CD4-positive, alpha-beta T cell (primary cell): ENCODE results near the gene DOCK4. TPM values are rescaled to one million over a fixed set of nuclear protein-coding genes. Genes with fewer than 3 reads are reported as not detected.

ENCODE experiments used
- ATAC-seq: fragments of 200-7000 bp; cut with Tn5 transposase; one replicate; pipeline ENCODE4 v1.10.0; 2022; ENCODE audit warnings: mild to moderate bottlenecking; ENCODE audit not compliant: poor library complexity
- CTCF ChIA-PET: fragments of 350-600 bp; sonication (Branson Sonifier 250); formaldehyde crosslinking; loops from one replicate; lab custom pipeline; 2021; ENCODE audit warnings: antibody characterized with exemption, inconsistent platforms; lab: Charles Lee
- POLR2A ChIA-PET: fragments of 350-600 bp; sonication (Branson Sonifier 250); formaldehyde crosslinking; loops from one replicate; lab custom pipeline; 2021; ENCODE audit warnings: antibody characterized with exemption, inconsistent platforms; lab: Charles Lee
- DNase-seq, 14 experiments: peaks; one replicate each; pipeline ENCODE4 v3.0.0-alpha.2; 2013 to 2020; ENCODE audit warnings: mixed read lengths in 2 of 14
- H3K27ac ChIP-seq, 2 donors: one replicate each; pipeline versions ENCODE4 v1.5.1 to v1.7.0; 2013; ENCODE audit warnings: low read length in 2 of 2, low read depth in 1 of 2, mild to moderate bottlenecking in 1 of 2
- H3K27me3 ChIP-seq, 2 experiments: 1 replicate in 1 of 2; 2 replicates in 1 of 2; pipeline versions ENCODE4 v1.6.1 to v1.7.0; 2013; ENCODE audit warnings: low read length in 2 of 2, control low read depth in 1 of 2, mild to moderate bottlenecking in 1 of 2, moderate library complexity in 1 of 2; ENCODE audit not compliant: insufficient read depth in 2 of 2, control insufficient read depth in 1 of 2
- H3K36me3 ChIP-seq: one replicate; pipeline ENCODE4 v1.6.1; 2013; ENCODE audit warnings: low read length, control low read depth; ENCODE audit not compliant: insufficient read depth
- H3K4me1 ChIP-seq: one replicate; pipeline ENCODE4 v1.6.1; 2013; ENCODE audit warnings: low read length, control low read depth; ENCODE audit not compliant: insufficient read depth
- H3K4me3 ChIP-seq: one replicate; pipeline ENCODE4 v1.5.1; 2013; ENCODE audit warnings: mild to moderate bottlenecking, low read length, moderate library complexity
- H3K9me3 ChIP-seq, 2 experiments: 1 replicate in 1 of 2; 2 replicates in 1 of 2; pipeline versions ENCODE4 v1.6.1 to v1.7.0; 2013; ENCODE audit warnings: low read length in 2 of 2, mild to moderate bottlenecking in 2 of 2, control low read depth in 1 of 2, moderate library complexity in 1 of 2; ENCODE audit not compliant: control insufficient read depth in 1 of 2, insufficient read depth in 1 of 2
- H3K27ac Mint-ChIP-seq: one replicate; pipeline ENCODE4 v1.8.0; 2020; ENCODE audit warnings: mixed read lengths
- H3K27me3 Mint-ChIP-seq: one replicate; pipeline ENCODE4 v1.8.0; 2021; ENCODE audit warnings: mixed read lengths
- H3K36me3 Mint-ChIP-seq: one replicate; pipeline ENCODE4 v1.8.0; 2021; ENCODE audit warnings: low read depth, mixed read lengths
- H3K4me1 Mint-ChIP-seq: one replicate; pipeline ENCODE4 v1.8.0; 2021; ENCODE audit warnings: low read depth, mixed read lengths
- H3K4me3 Mint-ChIP-seq: one replicate; pipeline ENCODE4 v1.8.0; 2020; ENCODE audit warnings: mild to moderate bottlenecking, mixed read lengths
- H3K9me3 Mint-ChIP-seq: one replicate; pipeline ENCODE4 v1.8.0; 2020; ENCODE audit warnings: mixed read lengths
- CTCF ChIP-seq: fragments of 200-600 bp; IDR thresholded peaks from one replicate; pipeline ENCODE4 v1.8.0; 2022; ENCODE audit warnings: antibody characterized with exemption, mild to moderate bottlenecking
- intact Hi-C, 2 experiments: fragments of 100-400 bp; cut with DNase I in 1 of 2; cut with micrococcal nuclease in 1 of 2; formaldehyde crosslinking; loops; one replicate each; pipeline versions ENCODE4 v1.15.1 to v1.9.0; 2023 to 2025; cut with DNase I, micrococcal nuclease
- total RNA-seq, 174 experiments: library from RNA in 2 of 174; stranded (reverse) in 2 of 174; gene quantifications; one replicate each; pipeline ENCODE4 v1.2.3 and lab custom pipeline; 2021 to 2026

Gene DOCK4
- total RNA-seq, 2 experiments from 2014 or later = 0.31 to 0.38 TPM

DNA sequence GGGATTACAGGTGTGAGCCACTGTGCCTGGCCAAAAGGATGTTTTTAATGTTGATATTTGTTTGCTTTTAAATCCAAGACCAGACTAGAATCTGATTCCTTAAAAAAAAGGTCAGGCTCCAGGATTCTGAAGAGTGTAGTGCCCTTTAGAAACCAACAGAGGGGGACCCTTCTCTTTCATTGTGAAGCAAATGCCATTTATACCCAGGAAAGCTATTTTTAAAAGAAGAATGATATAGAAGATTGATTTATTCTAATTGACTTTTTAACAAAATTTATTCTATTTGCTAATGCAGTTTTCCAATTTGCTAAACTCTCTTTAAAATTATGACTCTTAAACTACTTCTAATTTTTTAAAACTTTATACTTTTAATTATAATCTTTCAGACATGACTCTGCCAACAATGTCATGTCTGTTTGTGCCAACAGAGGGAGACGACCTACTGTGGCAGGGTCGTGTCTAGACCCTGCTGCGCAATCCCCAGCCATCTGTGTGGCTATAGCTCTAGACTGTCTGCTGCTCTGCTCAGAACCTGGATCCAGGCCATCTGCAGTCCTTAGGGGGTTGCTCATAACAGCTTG lies 442.9 kb downstream of the DOCK4 start:
- TF ChIP-seq CTCF = peak; percentile 15
- intact Hi-C loops = loop anchor here in 1 of 2 experiments (5.0 kb wide), 1 partner anchor 654 kb away; no protein-coding TSS in a partner anchor
- CTCF ChIA-PET = no interaction called here
- H3K9me3 Mint-ChIP-seq = no peaks in the 10 kb centered on the region
- H3K4me3 ChIP-seq = no peak overlapping the region
- no peak overlapping the region for H3K27ac ChIP-seq
- H3K27me3 ChIP-seq = no peaks in the 10 kb centered on the region
- H3K36me3 ChIP-seq = no peaks in the 10 kb centered on the region
- no peaks in the 10 kb centered on the region for H3K36me3 Mint-ChIP-seq
- no peaks in the 10 kb centered on the region for H3K27me3 Mint-ChIP-seq
- DNase-seq (peak in 2 of 14 experiments; percentile 3 to 13), ATAC-seq (no peak)
- no peak overlapping the region for H3K27ac Mint-ChIP-seq
- POLR2A ChIA-PET = no interaction called here
- no peak overlapping the region for H3K4me3 Mint-ChIP-seq
- no peaks in the 10 kb centered on the region for H3K4me1 Mint-ChIP-seq
- H3K4me1 ChIP-seq = no peaks in the 10 kb centered on the region
- H3K9me3 ChIP-seq = no peaks in the 10 kb centered on the region

DNA sequence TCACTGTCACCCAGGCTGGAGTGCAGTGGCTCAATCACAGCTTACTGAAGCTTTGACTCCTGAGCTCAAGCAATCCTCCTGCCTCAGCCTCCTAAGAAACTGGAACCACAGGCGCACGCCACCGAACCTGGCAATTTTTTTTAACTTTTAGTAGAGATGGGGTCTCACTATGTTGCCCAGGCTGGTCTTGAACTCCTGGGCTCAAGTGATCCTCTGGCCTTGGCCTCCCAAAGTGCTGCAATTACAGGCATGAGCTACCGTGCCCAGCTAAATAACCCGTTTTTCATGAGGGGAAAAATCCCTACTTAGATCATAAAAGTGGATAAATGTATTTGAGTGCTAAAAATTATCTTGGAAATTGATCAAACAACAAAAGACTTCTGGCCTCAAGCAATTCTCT lies 443.4 kb downstream of the DOCK4 start:
- DNase-seq (no peak), ATAC-seq (no peak)
- Histone ChIP-seq H3K4me3 (no peak overlapping the region), H3K27ac (no peak overlapping the region), H3K36me3 (no peaks in the 10 kb centered on the region), H3K4me1 (no peaks in the 10 kb centered on the region), H3K27me3 (no peaks in the 10 kb centered on the region), H3K9me3 (no peaks in the 10 kb centered on the region)
- Mint-ChIP-seq H3K36me3 (no peaks in the 10 kb centered on the region), H3K27ac (no peak overlapping the region), H3K4me3 (no peak overlapping the region), H3K9me3 (no peaks in the 10 kb centered on the region), H3K4me1 (no peaks in the 10 kb centered on the region), H3K27me3 (peaks cover 2% of the 10 kb centered on the region)
- POLR2A ChIA-PET = no interaction called here
- TF ChIP-seq CTCF = no peak
- intact Hi-C loops = loop anchor here in 1 of 2 experiments (5.0 kb wide), 1 partner anchor 655 kb away; no protein-coding TSS in a partner anchor
- CTCF ChIA-PET = no interaction called here

- no peaks in the 10 kb centered on the region for H3K27me3 ChIP-seq
- no peaks in the 10 kb centered on the region for H3K36me3 ChIP-seq
- Mint-ChIP-seq H3K27ac (no peak overlapping the region), H3K4me3 (no peak overlapping the region), H3K9me3 (no peaks in the 10 kb centered on the region), H3K36me3 (no peaks in the 10 kb centered on the region), H3K4me1 (no peaks in the 10 kb centered on the region), H3K27me3 (peaks cover 7% of the 10 kb centered on the region)
- no peak overlapping the region for H3K4me3 ChIP-seq
- intact Hi-C loops = loop anchor here in 1 of 2 experiments (5.0 kb wide), 1 partner anchor 655 kb away; no protein-coding TSS in a partner anchor
- H3K27ac ChIP-seq = no peak overlapping the region
- ATAC-seq (no peak), DNase-seq (no peak)
- H3K9me3 ChIP-seq = no peaks in the 10 kb centered on the region
- CTCF ChIA-PET = no interaction called here
- H3K4me1 ChIP-seq = no peaks in the 10 kb centered on the region
- no peak for TF ChIP-seq CTCF
- POLR2A ChIA-PET = no interaction called here
Observed at GRCh38 chr7:111762211-111762610, 444.0 kb downstream of the DOCK4 start.
